ENCODE measurements around the gene INKA2. TPM values are rescaled to one million over a fixed set of nuclear protein-coding genes. Genes with fewer than 3 reads are reported as not detected.

Gene INKA2
- under 1 TPM in 1 of 2 donors, not detected in 1; 0.45 TPM for total RNA-seq

DNA sequence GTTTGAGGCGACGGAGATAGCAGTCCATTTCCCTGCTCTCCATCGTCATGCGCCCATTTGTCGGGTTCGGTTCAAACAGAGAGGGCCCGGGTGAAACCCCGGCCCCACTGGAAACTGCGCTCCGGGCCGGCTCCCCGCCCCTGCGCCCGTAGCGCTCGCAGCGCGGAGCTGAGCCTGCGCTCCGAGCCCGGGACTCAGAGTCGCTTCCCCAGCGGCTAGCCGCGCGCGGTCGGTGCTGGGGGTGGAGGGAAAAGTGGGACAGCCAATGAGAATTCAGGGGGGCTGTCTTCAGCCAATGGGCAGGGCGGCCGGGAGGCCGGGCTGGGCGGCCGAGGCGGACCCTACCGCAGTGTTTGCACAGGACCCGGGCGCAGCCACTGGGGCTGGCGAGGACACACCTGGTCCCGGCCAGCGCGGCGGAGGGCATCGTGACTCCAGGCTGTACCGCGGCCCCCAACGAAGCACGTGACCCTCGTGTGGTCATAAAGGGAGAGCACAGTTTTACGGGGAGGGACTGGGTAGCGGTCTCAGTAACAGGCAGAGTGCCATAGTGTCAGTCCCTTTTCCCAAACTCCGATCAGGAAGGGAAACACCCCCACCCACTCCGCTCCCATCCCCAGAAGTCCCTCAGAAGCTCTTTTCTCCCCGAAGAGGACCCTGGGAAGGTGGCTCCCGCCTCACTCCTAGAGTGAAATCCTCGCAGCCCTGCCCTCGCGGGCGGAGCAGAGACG, at the start of gene INKA2:
TSS of gene INKA2 (minus strand) at position 202 of the 731 bp plus-strand sequence. CDS start at position 49, 153 bp downstream.
- Mint-ChIP-seq H3K27me3 (peaks cover 25 to 36% of the 10 kb centered on the region in 2 donors), H3K9me3 (no peaks in the 10 kb centered on the region), H3K27ac (peak within 1 kb of the TSS in 1 of 2 donors; percentile 81), H3K36me3 (no peaks in the 10 kb centered on the region), H3K4me1 (ENCODE audit: low read depth in 2 of 2) (peaks cover 21 to 22% of the 10 kb centered on the region in 2 donors), H3K4me3 (peak within 1 kb of the TSS; percentile 95)
- DNase-seq (ENCODE audit: low spot score) (peak; percentile 88), ATAC-seq (peak; percentile 92 to 94)

- H3K9me3 Mint-ChIP-seq = no peaks in the 10 kb centered on the region
- no peaks in the 10 kb centered on the region for H3K36me3 Mint-ChIP-seq
- ATAC-seq (no peak), DNase-seq (ENCODE audit: low spot score) (no peak)
- no peak overlapping the region for H3K27ac Mint-ChIP-seq
- H3K4me1 Mint-ChIP-seq (ENCODE audit: low read depth in 2 of 2) = peaks cover 0 to 5% of the 10 kb centered on the region in 2 donors
- no peak overlapping the region for H3K4me3 Mint-ChIP-seq
- H3K27me3 Mint-ChIP-seq = peaks cover 9 to 29% of the 10 kb centered on the region in 2 donors
Measured at GRCh38 chr1:111786669-111787207, 47.5 kb upstream of the INKA2 start.

DNA sequence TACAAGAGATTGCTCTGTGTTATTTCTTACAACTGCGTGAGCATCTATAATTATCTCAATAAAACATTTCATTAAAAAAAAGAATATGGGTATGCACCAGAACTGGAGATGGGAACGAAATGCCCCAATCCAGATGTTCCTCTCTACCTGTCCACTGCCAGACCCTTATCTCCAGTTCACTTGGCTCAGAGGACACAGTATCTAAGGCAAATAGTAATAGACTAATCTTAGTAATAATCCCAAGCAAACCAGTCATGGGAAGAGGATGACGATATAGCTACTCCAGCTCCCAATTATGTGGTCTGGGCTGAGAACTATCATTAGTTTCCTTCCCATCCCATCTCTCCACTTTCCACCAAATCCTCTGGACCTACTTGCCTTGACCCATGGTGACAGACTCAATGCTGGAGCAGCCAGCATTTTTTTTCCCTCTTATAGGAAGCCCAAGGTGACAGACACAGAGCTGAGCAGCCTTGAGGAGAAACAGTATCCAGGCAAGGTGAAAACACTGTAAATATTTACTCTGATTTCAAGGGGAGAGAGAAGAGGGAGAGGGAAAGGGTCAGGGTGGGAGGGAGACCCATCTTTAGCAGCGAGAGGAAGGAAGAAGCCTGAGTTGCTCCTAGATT, 45.2 kb upstream of the INKA2 start:
- ATAC-seq = no peak
- peaks cover 8 to 14% of the 10 kb centered on the region in 2 donors for H3K27me3 Mint-ChIP-seq
- H3K9me3 Mint-ChIP-seq = no peaks in the 10 kb centered on the region
- DNase-seq (ENCODE audit: low spot score) = no peak
- no peak overlapping the region for H3K4me3 Mint-ChIP-seq
- H3K36me3 Mint-ChIP-seq = no peaks in the 10 kb centered on the region
- no peak overlapping the region for H3K27ac Mint-ChIP-seq
- H3K4me1 Mint-ChIP-seq (ENCODE audit: low read depth in 2 of 2) = peaks cover 0 to 5% of the 10 kb centered on the region in 2 donors

DNA sequence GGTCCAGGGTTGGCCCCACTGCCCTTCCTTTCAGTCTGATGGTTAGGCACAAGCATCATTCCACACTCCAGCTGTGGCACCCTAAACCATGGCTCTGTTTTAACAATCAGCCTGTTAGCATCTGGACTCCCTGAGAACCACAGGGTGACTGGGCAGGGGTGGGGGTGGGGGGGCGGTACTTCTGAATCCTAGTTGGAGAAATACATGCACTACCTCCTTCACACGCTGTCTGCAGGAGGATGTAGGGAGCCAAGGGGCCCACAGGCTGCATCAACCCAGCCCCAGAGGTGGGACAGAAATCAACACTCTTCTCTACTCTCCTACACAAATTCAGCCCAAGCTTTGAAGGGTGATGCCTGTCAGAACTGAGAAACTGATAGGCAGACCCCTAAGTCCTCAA, 40.4 kb upstream of the INKA2 start:
- H3K9me3 Mint-ChIP-seq = no peaks in the 10 kb centered on the region
- H3K27me3 Mint-ChIP-seq = peaks cover 7 to 10% of the 10 kb centered on the region in 2 donors
- ATAC-seq = no peak
- no peak overlapping the region for H3K27ac Mint-ChIP-seq
- DNase-seq (ENCODE audit: low spot score) = no peak
- no peaks in the 10 kb centered on the region for H3K36me3 Mint-ChIP-seq
- H3K4me1 Mint-ChIP-seq (ENCODE audit: low read depth in 2 of 2) = no peaks in the 10 kb centered on the region
- no peak overlapping the region for H3K4me3 Mint-ChIP-seq

GRCh38 chr1:111778541-111779051, 39.4 kb upstream of the INKA2 start:
- no peak overlapping the region for H3K27ac Mint-ChIP-seq
- ATAC-seq = no peak
- H3K36me3 Mint-ChIP-seq = no peaks in the 10 kb centered on the region

DNA sequence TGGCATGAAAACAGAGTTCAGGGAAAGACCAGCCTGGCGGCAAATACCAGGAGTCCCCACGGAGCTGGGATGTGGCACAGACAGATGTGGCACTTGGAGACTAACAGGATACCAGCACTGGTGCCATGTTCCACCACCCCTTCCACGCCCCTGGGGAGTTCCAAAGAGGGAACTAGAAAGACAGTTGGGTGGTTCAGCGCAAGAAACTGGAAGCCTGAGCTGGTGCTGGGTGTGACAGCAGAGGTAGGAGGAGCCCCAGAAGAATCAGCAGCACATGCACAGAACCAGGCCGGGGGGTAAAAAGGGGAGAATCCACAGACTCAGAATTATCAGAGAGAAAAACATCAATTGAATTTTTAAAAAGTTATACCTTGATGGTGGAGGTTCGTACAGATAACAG, 38.9 kb upstream of the INKA2 start:
- no peak overlapping the region for H3K27ac Mint-ChIP-seq
- no peaks in the 10 kb centered on the region for H3K4me1 Mint-ChIP-seq (ENCODE audit: low read depth in 2 of 2)
- ATAC-seq = no peak

More at GRCh38 chr1:111778541-111779051, 39.4 kb upstream of the INKA2 start:
- no peak for DNase-seq (ENCODE audit: low spot score)
- H3K4me3 Mint-ChIP-seq = no peak overlapping the region
- H3K9me3 Mint-ChIP-seq = no peaks in the 10 kb centered on the region
- no peaks in the 10 kb centered on the region for H3K4me1 Mint-ChIP-seq (ENCODE audit: low read depth in 2 of 2)
- peaks cover 7 to 10% of the 10 kb centered on the region in 2 donors for H3K27me3 Mint-ChIP-seq

GRCh38 chr1:111777301-111777700, 38.1 kb upstream of the INKA2 start:
- H3K27ac Mint-ChIP-seq = no peak overlapping the region
- DNase-seq (ENCODE audit: low spot score) (no peak), ATAC-seq (no peak)
- H3K27me3 Mint-ChIP-seq = peaks cover 7 to 10% of the 10 kb centered on the region in 2 donors
- H3K9me3 Mint-ChIP-seq = no peaks in the 10 kb centered on the region
- H3K4me3 Mint-ChIP-seq = no peak overlapping the region
- no peaks in the 10 kb centered on the region for H3K36me3 Mint-ChIP-seq
- no peaks in the 10 kb centered on the region for H3K4me1 Mint-ChIP-seq (ENCODE audit: low read depth in 2 of 2)

More for the DNA sequence above, 38.9 kb upstream of the INKA2 start:
- Mint-ChIP-seq H3K4me3 (no peak overlapping the region), H3K36me3 (no peaks in the 10 kb centered on the region), H3K9me3 (no peaks in the 10 kb centered on the region), H3K27me3 (peaks cover 7 to 10% of the 10 kb centered on the region in 2 donors)
- DNase-seq (ENCODE audit: low spot score) = no peak

GRCh38 chr1:111776861-111777260, 37.7 kb upstream of the INKA2 start:
- H3K4me3 Mint-ChIP-seq = no peak overlapping the region
- H3K27ac Mint-ChIP-seq = no peak overlapping the region
- ATAC-seq = no peak
- H3K27me3 Mint-ChIP-seq = peaks cover 7 to 10% of the 10 kb centered on the region in 2 donors
- no peaks in the 10 kb centered on the region for H3K4me1 Mint-ChIP-seq (ENCODE audit: low read depth in 2 of 2)
- no peaks in the 10 kb centered on the region for H3K9me3 Mint-ChIP-seq
- no peak for DNase-seq (ENCODE audit: low spot score)
- no peaks in the 10 kb centered on the region for H3K36me3 Mint-ChIP-seq

DNA sequence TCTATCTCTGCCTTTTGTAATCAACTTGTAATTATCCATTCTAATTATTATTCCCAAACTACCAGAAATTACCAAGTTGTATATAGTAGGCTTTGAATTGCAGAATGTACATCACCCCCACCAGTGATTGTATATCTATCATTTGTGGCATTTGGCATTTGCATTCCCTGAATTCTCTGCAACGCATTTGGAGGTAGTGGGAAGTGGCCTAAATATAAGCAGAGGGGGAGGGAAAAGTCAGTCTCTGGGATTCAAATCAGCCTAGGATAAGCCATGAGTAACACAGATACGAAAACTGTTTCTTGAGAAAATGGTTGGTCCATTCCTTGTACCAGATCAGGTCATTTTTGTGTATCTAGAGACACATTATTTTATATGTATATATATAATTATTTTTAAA, 37.2 kb upstream of the INKA2 start:
- DNase-seq (ENCODE audit: low spot score) (no peak), ATAC-seq (no peak)
- no peak overlapping the region for H3K4me3 Mint-ChIP-seq
- no peaks in the 10 kb centered on the region for H3K4me1 Mint-ChIP-seq (ENCODE audit: low read depth in 2 of 2)
- H3K9me3 Mint-ChIP-seq = no peaks in the 10 kb centered on the region
- no peaks in the 10 kb centered on the region for H3K36me3 Mint-ChIP-seq
- H3K27ac Mint-ChIP-seq = no peak overlapping the region
- H3K27me3 Mint-ChIP-seq = peaks cover 7 to 8% of the 10 kb centered on the region in 2 donors

GRCh38 chr1:111775966-111776365, 36.8 kb upstream of the INKA2 start:
- no peaks in the 10 kb centered on the region for H3K9me3 Mint-ChIP-seq
- no peak for DNase-seq (ENCODE audit: low spot score)
- H3K27ac Mint-ChIP-seq = no peak overlapping the region
- no peaks in the 10 kb centered on the region for H3K36me3 Mint-ChIP-seq
- peaks cover 7 to 8% of the 10 kb centered on the region in 2 donors for H3K27me3 Mint-ChIP-seq
- no peak for ATAC-seq
- H3K4me1 Mint-ChIP-seq (ENCODE audit: low read depth in 2 of 2) = no peaks in the 10 kb centered on the region
- H3K4me3 Mint-ChIP-seq = no peak overlapping the region

- ATAC-seq = no peak
- H3K4me3 Mint-ChIP-seq = no peak overlapping the region
- DNase-seq (ENCODE audit: low spot score) = no peak
- H3K4me1 Mint-ChIP-seq (ENCODE audit: low read depth in 2 of 2) = no peaks in the 10 kb centered on the region
- H3K27ac Mint-ChIP-seq = no peak overlapping the region
- H3K9me3 Mint-ChIP-seq = no peaks in the 10 kb centered on the region
- no peaks in the 10 kb centered on the region for H3K27me3 Mint-ChIP-seq
- peaks cover 5% of the 10 kb centered on the region for H3K36me3 Mint-ChIP-seq
Measured at GRCh38 chr1:111770916-111771315, 31.7 kb upstream of the INKA2 start.

GRCh38 chr1:111769517-111770146, 30.4 kb upstream of the INKA2 start:
- ATAC-seq (no peak), DNase-seq (ENCODE audit: low spot score) (no peak)
- Mint-ChIP-seq H3K27me3 (no peaks in the 10 kb centered on the region), H3K27ac (no peak overlapping the region), H3K36me3 (peaks cover 9% of the 10 kb centered on the region), H3K4me3 (no peak overlapping the region), H3K4me1 (ENCODE audit: low read depth in 2 of 2) (no peaks in the 10 kb centered on the region), H3K9me3 (no peaks in the 10 kb centered on the region)

- Mint-ChIP-seq H3K27ac (no peak overlapping the region), H3K9me3 (no peaks in the 10 kb centered on the region), H3K4me3 (no peak overlapping the region), H3K27me3 (no peaks in the 10 kb centered on the region), H3K36me3 (peaks cover 9% of the 10 kb centered on the region), H3K4me1 (ENCODE audit: low read depth in 2 of 2) (no peaks in the 10 kb centered on the region)
- DNase-seq (ENCODE audit: low spot score) (no peak), ATAC-seq (no peak)
Measured at GRCh38 chr1:111768625-111769024, 29.4 kb upstream of the INKA2 start.

GRCh38 chr1:111768023-111768422, 28.8 kb upstream of the INKA2 start:
- Mint-ChIP-seq H3K27ac (no peak overlapping the region), H3K27me3 (no peaks in the 10 kb centered on the region), H3K4me3 (no peak overlapping the region), H3K4me1 (ENCODE audit: low read depth in 2 of 2) (no peaks in the 10 kb centered on the region), H3K36me3 (peaks cover 10% of the 10 kb centered on the region), H3K9me3 (no peaks in the 10 kb centered on the region)
- DNase-seq (ENCODE audit: low spot score) (no peak), ATAC-seq (no peak)
